H7 (cell line): ENCODE data around the gene EIPR1. TPM values are rescaled to one million over a fixed set of nuclear protein-coding genes. Genes with fewer than 3 reads are reported as not detected.
"Not testable (repeated sequence)": the region's sequence is repeated elsewhere in the genome, so short reads cannot be mapped to it uniquely, and the experiment has no call there.

ENCODE experiments used
- DNase-seq: peaks from one replicate; pipeline ENCODE4 v3.0.0; 2012
- H3K27me3 ChIP-seq: 2 replicates; pipeline ENCODE4 v1.6.0; 2011; ENCODE audit warnings: mild to moderate bottlenecking, low read length; ENCODE audit not compliant: control insufficient read depth, insufficient read depth
- H3K36me3 ChIP-seq: replicated peaks from 2 replicates; pipeline ENCODE4 v1.5.1; 2011; ENCODE audit warnings: low read length; ENCODE audit not compliant: control insufficient read depth, insufficient read depth
- H3K4me3 ChIP-seq: 2 replicates; pipeline ENCODE4 v1.5.1; 2011; ENCODE audit warnings: low read depth, mild to moderate bottlenecking, control low read depth, low read length, moderate library complexity; ENCODE audit not compliant: insufficient read depth
- total RNA-seq: library from RNA; depleted of rRNA; stranded (reverse); fragments of >200 nt; shearing (Covaris generic); gene quantifications from 2 replicates; pipeline ENCODE4 v1.2.3, GENCODE V29; 2014

EIPR1 gene
- total RNA-seq, 1 experiment from 2014 or later = 60.4 TPM

DNA sequence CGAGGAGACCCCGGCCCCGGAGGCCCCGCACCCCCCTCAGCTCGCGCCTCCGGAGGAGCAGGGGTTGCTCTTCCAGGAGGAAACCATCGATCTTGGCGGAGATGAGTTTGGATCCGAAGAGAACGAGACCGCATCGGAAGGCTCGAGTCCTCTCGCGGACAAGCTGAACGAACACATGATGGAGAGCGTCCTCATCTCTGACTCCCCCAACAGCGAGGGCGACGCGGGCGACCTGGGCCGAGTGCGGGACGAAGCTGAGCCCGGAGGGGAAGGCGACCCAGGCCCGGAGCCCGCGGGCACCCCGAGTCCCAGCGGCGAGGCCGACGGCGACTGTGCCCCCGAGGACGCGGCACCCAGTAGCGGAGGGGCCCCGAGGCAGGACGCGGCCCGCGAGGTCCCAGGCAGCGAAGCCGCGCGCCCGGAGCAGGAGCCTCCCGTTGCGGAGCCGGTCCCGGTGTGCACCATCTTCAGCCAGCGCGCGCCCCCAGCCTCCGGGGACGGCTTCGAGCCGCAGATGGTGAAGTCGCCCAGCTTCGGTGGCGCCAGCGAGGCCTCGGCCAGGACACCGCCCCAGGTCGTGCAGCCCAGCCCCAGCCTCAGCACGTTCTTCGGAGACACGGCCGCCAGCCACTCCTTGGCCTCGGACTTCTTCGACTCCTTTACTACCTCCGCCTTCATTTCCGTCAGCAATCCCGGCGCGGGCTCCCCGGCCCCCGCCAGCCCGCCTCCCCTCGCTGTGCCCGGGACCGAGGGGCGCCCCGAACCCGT lies 10.2 kb upstream of the EIPR1 start:
- H3K4me3 ChIP-seq = no peak overlapping the region
- no peaks in the 10 kb centered on the region for H3K27me3 ChIP-seq
- no peak for DNase-seq
- H3K36me3 ChIP-seq = peaks cover 4% of the 10 kb centered on the region

GRCh38 chr2:3387011-3387410 lies 9.4 kb upstream of the EIPR1 start:
- H3K4me3 ChIP-seq = no peak overlapping the region
- no peak for DNase-seq
- H3K27me3 ChIP-seq = no peaks in the 10 kb centered on the region
- peaks cover 6% of the 10 kb centered on the region for H3K36me3 ChIP-seq

DNA sequence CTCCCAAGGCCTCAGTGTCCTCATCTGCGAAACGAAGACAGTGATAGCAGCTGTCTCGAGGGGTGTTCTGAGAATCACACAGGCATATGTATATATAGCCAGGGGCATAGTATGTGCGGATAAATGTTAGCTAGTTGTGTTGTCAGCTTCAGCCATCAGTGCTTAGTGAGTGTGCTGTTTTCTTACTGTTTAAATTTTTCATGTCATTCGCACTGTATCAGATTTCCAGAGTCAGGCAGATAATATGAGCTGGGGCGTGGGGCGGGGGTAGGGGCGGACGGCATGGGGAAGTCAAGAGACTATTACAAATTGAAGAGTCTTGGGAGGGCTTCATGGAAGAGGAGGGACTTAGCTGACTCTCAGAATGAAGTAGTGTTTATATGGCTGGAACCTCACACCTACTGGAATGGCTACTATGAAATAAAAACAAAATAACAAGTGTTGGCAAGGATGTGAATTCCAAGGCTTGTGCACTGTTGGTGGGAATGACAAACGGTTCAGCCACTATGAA lies 8.9 kb upstream of the EIPR1 start:
- Histone ChIP-seq H3K27me3 (no peaks in the 10 kb centered on the region), H3K4me3 (no peak overlapping the region), H3K36me3 (peaks cover 5% of the 10 kb centered on the region)
- no peak for DNase-seq

GRCh38 chr2:3379647-3380534 lies 2.3 kb upstream of the EIPR1 start, which contains the start of gene TRAPPC12:
TRAPPC12 (plus strand) TSS chr2:3379694; CDS start chr2:3387624, 7,930 bp downstream.
- H3K27me3 ChIP-seq = no peaks in the 10 kb centered on the region
- peaks cover 3% of the 10 kb centered on the region; the same call in 1 of the 2 replicates for H3K36me3 ChIP-seq
- DNase-seq = peak; percentile 95
- H3K4me3 ChIP-seq = peak within 1 kb of the TSS; percentile 97

DNA sequence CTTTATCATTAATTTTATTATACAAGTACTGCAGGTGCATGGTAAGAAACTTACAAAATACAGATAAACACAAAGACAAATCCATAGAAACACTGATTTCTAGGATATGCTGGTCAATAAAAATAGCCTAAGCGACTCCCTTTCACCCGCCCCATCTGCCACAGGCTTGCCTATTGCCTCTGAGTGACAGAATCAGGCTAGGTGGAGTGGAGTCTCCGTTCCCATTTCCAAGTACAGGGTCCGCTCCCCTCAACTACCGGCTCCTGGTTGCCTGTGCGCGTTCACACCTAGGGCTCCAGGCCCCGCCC lies 1.7 kb upstream of the EIPR1 start:
- no peak for DNase-seq

DNA sequence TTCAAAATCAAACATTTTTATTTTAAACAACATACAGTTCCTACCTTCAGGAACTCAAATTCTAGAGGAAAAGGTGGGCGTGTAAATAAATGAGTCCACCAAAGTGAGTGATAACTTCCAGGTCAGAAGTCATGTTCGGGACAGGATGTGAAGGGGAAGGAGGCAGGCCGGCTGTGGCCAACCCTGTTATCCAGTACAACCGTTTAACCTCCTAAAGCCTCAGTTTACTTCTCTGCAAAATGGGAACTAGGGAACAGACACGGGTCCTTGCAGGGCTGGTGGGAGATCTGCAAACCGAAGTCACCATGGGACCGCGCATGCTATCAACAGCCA lies 373 bp downstream of the EIPR1 start:
- Histone ChIP-seq H3K27me3 (no peaks in the 10 kb centered on the region), H3K4me3 (peak overlapping the region; percentile 97), H3K36me3 (peaks cover 1% of the 10 kb centered on the region; the same call in 1 of the 2 replicates)
- no peak for DNase-seq

More for the DNA sequence above, 1.7 kb upstream of the EIPR1 start:
- Histone ChIP-seq H3K36me3 (peaks cover 3% of the 10 kb centered on the region; the same call in 1 of the 2 replicates), H3K4me3 (peak overlapping the region; percentile 97), H3K27me3 (no peaks in the 10 kb centered on the region)

DNA sequence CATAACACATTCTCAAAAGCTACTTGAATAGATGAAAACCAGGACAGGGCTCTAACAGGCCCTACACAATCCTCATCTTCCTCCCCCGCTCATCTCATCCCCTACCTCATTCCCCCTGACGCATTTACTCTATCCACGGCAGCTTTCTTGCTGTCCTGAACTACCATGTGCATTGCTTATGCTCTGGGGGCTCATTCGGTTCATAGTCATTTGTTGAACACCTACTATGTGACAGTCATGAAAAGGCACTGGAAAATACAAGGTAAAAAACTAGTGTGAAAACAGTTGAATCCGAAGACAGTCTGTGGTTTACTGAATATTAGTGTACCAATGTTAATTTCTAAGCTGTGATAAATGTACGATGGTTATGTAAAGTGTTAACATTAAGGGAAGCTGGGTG lies 797 bp downstream of the EIPR1 start:
- 0 out of 2 replicates have a peak, but pooled peaks cover 1% of the 10 kb centered on the region for H3K36me3 ChIP-seq
- peak overlapping the region; percentile 97; the same call in 1 of the 2 replicates for H3K4me3 ChIP-seq
- DNase-seq = no peak
- H3K27me3 ChIP-seq = no peaks in the 10 kb centered on the region

DNA sequence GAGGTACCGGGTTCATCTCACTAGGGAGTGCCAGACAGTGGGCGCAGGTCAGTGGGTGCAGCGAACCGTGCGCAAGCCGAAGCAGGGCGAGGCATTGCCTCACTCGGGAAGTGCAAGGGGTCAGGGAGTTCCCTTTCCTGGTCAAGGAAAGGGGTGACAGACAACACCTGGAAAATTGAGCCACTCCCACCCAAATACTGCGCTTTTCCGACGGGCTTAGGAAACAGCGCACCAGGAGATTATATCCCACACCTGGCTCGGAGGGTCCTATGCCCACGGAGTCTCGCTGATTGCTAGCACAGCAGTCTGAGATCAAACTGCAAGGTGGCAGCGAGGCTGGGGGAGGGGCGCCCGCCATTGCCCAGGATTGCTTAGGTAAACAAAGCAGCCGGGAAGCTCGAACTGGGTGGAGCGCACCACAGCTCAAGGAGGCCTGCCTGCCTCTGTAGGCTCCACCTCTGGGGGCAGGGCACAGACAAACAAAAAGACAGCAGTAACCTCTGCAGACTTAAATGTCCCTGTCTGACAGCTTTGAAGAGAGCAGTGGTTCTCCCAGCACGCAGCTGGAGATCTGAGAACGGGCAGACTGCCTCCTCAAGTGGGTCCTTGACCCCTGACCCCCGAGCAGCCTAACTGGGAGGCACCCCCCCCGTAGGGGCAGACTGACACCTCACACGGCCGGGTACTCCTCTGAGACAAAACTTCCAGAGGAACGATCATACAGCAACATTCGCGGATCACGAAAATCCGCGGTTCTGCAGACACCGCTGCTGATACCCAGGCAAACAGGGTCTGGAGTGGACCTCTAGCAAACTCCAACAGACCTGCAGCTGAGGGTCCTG lies 8.1 kb downstream of the EIPR1 start:
- not testable (repeated sequence) for H3K27me3 ChIP-seq, DNase-seq, H3K36me3 ChIP-seq
- peak overlapping the region; percentile 12; the same call in 1 of the 2 replicates for H3K4me3 ChIP-seq

GRCh38 chr2:3368261-3368722 lies 9.3 kb downstream of the EIPR1 start:
- Histone ChIP-seq H3K4me3 (no peak overlapping the region), H3K36me3 (no peaks in the 10 kb centered on the region), H3K27me3 (no peaks in the 10 kb centered on the region)

DNA sequence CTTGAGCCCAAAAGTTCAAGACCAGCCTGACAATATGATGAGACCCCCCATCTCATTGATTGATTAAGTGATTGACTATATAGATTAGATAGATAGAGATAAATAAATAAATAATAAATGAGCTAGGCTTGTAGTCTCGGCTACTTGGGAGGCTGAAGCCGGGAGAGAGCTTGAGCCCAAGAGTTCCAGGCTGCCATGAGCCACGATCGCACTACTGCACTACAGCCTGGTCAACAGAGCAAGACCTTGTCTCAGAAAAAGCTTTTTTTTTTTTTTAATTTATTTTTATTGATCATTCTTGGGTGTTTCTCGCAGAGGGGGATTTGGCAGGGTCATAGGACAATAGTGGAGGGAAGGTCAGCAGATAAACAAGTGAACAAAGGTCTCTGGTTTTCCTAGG lies 12.4 kb downstream of the EIPR1 start:
- no peak for DNase-seq
- Histone ChIP-seq H3K36me3 (no peaks in the 10 kb centered on the region), H3K27me3 (no peaks in the 10 kb centered on the region), H3K4me3 (no peak overlapping the region)

More at GRCh38 chr2:3368261-3368722, 9.3 kb downstream of the EIPR1 start:
- DNase-seq = no peak

GRCh38 chr2:3361518-3362389 lies 15.9 kb downstream of the EIPR1 start:
- Histone ChIP-seq H3K36me3 (no peaks in the 10 kb centered on the region), H3K4me3 (no peak overlapping the region), H3K27me3 (no peaks in the 10 kb centered on the region)
- DNase-seq = no peak

GRCh38 chr2:3357926-3358325 lies 19.7 kb downstream of the EIPR1 start:
- no peaks in the 10 kb centered on the region for H3K27me3 ChIP-seq
- peaks cover 2% of the 10 kb centered on the region for H3K36me3 ChIP-seq
- DNase-seq = no peak
- H3K4me3 ChIP-seq = no peak overlapping the region

DNA sequence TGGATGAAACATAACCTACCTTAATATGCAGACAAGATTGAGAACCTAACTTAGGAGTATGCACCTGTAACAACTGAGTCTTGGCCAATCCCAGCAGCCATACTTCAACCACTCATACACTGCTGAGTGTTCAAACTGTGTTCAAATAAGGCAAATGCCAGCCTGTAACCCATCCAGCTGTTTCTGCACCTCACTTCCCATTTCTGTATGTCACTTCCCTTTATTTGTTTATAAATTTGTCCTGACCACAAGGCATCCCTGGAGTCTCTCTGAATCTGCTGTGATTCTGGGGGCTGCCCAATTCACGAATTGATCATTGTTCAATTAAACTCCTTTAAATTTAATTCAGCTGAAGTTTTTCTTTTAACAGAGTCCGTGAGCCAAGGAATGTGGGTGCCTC lies 20.2 kb downstream of the EIPR1 start:
- H3K4me3 ChIP-seq, H3K27me3 ChIP-seq, H3K36me3 ChIP-seq, DNase-seq: not testable (repeated sequence)
